ENCODE measurements around the gene GNB1L.

The GNB1L gene

DNA sequence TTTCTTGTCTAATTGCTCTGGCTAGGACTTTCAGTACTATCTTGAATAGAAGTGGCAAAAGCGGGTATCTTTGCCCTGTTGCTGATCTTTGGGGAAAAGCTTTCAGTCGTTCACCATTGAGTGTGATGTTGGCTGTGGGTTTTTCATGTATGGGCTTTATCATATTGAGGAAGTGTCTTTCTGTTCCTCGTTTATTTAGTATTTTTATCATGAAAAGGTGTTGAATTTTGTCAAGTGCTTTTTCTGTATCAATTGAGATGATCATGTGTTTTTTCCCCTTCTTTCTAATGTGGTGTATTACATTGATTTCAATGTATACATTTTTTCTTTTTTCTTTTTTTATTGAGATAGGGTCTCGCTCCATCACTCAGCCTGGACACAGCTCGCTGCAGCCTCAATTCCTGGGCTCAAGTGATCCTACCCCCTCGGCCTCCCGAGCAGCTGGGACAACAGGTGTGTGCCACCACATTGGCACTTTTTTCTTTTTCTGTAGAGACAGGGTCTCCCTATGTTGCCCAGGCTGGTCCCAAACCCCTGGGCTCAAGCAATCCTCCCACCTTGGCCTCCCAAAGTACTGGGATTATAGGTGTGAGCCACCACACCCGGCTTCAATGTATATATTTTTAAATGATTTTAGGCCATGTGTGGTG lies 5.3 kb upstream of the GNB1L start:
- DNase-seq = no peak

DNA sequence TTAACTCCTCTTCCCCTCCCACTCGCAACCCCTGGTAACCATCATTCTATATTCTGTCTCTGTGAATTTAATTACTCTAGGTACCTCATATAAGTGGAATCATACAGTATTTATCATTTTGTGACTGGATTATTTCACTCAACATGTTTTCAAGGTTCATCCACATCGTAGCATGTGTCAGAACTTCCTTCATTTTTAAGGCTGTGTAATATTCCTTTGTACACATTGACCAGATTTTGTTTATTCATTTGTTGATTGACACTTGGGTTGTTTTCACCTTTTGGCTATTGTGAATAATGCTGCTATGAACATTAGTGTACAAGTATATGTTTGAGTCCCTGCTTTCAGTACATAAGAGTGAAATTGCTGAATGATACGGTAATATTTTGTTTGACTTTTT lies 2.7 kb upstream of the GNB1L start:
- no peak for DNase-seq

DNA sequence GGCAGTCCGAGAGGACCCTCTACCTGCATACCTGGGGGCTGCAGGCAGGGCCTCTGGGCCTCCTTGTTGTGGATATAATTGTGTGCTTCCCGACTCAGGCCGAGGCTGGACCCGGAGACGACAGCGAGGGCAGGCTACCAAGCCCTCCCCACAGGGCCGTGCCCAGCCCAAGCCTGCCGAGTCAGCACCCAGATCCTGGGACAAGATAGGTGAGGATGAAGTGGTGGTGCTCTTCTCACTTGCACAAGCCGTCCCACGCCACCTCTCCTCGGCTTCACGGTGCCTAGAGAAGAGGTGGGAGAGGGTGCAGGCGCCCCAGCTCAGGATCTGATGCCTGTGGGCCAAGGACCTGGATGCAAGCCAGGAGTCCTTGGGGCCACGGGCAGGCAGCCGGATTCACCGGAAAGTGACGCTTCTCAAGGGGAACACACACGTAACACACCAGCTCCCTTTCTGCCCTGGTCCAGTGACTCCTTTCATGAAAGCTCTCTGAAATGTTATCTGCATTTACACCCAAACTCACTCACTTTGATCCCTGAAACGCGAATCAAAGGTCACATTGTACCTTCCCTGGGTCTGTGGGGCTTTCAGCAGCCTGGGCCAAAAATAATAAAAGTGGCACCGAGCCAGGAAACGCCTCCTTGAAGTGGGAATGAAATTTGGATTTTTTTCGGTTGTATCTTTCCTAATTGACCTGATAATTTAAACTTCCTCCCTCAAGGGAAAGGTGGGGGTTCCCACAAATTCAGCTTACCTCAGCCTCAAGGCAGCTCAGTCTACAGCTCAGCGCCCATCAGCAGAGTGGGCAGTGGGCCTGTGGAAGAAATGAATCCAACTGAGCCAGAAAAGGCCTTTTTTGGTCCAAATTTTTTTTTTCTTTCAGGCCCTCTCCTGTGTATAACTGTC lies 1.1 kb upstream of the GNB1L start:
- DNase-seq = peak; percentile 47

DNA sequence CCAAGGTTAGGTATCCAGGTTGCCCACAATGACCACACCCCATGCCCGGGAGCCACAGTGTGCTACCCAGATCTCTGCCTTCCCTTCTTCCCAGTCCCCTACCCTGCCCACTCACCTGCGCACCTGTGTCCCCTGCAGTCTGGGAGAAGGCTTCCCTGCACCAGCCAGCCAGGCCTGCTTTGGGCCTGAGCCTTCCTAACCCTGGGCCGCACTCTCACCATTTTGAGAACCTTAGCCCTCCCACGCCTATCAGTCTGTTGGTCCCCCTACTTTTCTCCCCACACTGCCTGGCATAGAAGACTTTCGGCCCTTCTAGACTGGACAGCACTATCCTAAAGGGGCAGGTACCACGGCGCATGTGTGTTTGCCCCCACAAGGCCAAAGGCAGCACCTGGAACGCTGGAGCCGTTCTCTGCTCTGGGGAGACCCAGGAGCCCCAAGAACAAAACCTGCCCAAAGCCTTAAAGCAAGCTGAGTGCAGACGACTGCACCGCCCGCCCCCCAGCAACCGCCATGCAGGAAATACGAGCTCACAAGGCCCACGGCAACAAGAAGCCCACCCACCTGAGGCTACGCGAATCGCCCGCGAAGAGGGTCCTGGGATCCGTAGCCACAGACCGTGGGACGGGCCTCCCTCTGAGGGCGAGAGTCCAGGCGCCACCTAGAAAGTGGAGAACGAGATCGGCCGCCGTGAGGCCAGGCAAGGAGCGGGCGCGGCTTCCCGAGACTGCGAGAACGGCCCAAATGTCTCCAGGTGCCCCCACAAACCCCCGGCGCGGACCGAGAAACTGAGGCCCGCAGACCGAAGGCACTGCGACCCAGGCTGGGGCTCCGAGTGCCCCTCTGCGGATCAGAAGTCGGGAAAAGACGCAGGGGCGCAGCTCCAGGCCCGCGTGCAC lies 546 bp downstream of the GNB1L start:
- no peak for DNase-seq

DNA sequence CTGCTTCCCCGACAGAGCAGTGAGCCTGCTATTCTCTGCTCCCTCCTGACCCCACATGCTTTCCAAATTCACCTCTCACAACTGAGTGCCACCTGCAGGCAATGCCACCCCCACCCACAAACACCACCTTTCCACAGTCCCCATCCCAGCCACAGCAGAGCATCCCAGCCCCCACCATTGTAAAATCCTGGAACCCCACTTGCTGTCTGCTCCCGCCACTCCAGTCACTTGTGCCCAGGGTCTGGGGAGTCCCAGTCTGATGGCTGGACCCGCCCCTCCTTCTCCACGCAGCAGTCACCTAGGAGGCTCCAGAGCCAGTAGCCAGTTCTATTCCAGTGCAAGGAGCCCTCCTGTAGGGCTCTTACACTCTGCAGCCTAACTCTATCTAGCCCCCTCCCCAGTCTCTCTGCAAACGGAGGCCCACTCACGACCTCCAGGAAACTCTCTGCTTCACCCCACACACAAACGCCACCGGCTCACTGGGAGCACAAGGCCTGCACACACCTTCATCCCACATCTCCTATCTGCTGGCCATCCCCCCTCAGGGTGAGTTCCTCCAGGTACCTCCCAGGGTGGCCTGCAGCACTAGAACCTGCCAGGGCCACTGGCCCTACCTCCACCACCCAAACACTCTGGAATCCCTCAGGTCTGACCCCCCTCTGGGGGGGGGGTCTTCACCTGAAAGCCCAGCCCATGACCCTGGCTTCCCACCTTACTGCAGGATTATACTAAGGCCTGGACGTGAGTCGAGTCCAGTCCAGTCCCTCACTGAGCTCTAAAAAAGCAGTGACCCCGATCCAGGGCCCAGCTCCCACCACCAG lies 1.4 kb downstream of the GNB1L start:
- no peak for DNase-seq

DNA sequence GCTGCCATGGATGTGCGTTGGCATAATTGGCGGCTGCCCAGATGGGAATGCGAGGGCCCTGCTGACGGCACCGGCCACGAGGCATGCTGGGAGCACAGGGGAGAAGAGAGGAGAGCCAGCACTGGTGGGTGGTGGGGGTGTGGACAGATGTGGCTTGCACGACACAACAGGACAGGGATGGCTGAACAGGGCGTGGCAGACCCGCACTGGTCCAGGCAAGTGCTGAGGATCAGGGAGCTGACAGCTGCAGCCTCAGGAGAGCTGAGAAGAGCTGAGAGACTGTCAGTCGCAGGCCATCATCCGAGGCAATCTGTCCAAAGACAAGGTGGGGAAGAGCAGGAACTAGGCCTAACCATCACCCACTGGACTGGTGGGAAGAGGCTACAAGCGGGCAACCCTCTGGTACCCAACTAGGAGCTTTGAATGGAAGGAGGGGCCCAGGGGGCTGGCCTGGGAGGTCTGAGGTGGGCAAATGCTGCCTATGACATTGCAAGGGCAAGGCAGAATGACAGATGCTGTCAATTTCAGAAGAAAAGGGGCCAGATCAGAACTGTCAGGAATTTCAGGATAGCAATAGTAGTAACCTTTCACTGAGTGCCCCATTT lies 2.4 kb downstream of the GNB1L start:
- no peak for DNase-seq

DNA sequence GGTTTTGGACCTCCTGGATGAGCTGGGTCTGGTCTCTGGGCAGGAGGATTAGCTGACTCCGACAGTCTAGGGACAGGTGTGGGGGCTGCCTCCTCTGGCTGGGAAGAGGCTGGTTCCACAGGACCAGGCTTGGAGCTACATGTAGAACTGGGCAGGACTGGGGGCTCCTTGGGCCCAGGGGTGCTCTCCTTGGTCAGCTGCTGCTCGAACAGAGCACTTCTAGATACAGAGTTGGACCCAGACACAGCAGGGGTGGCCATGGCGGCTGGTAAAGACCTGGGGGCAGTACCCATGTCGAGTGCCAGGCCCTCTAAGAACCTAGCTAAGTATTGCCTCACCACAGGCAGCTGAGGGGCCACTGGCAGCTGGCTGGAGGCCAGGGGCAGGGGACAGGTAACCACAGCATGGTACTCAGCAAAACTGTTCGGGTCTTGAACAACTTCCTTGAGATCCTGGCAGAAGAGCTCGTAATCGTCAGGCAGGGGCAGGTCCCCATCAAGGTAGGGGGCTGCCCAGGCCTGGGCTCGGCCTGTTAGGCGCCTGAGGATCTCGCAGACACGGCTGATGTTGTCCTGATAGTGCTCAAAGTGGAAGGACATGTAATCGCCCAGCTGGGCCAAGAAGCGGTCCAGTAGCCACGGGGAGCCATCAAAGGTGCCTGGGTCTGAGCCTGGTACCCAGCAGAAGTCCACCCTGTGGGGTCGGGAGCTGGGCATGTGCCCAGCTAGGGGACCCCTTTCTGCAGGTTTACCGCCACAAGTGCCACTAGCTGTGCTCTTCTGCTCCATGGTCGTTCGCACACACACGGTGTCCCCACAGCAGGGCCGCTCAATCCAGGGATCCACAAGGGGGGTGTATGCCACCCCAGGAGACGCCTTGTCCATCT lies 3.1 kb downstream of the GNB1L start:
- no peak for DNase-seq

DNA sequence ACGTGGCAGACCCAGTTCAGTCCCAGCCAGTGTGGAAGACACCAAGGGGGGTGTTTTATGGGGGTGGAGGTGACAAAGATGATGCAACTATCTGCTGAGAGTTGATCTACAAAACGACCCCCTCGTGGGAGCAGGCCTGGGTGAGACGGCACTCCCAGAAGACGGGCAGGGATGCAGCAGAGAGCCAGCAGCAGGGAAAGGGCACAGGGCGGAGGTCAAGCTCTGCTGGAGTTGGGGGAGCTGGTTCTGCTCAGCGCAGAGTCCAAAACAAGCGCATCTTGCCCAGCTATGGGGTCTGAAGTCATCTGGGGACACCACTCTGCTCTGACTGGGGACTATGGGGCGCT lies 3.9 kb downstream of the GNB1L start:
- no peak for DNase-seq

DNA sequence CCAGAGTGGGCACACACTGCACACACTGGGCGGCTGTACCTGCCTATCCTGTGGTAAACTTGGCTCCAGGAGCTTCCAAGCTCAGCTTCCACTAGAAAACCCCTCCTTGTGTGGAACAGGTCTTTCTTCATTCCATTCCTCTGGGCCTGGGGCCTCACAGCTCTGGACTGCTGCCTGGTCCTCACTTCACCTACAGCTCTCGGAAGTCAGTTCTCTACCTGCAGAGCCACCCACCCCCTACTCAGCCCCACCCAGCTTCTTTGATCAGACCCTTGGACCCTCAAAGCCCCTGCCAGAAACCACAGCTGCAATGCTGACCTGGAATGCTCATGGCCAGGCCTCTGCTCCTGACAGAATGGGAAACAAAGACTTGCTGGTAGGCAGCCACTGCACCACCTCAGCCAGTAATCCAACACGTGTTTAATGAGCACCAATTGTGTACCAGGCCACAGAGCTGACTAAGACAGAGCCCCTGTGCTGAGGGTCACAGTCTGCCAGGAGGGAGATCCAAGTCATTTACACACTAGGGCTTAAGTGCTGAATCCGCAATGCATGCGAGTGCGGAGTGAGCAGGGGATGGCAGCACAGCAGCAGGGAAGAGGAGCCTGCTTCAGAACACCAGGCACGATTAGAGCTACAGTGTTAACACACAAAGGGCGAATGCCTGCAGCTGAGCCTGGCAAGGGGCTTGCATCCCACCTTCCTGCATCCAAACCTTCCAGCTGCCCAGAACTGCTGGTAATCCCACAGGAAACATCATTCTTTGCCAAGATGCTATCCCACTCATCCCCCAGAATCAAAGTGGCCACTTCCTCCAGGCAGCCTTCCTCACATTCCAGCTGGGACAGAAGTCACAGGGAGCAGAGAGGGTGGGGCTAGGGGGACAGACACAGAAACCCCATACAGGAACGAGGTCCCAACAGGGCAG lies 4.6 kb downstream of the GNB1L start:
- DNase-seq = no peak

DNA sequence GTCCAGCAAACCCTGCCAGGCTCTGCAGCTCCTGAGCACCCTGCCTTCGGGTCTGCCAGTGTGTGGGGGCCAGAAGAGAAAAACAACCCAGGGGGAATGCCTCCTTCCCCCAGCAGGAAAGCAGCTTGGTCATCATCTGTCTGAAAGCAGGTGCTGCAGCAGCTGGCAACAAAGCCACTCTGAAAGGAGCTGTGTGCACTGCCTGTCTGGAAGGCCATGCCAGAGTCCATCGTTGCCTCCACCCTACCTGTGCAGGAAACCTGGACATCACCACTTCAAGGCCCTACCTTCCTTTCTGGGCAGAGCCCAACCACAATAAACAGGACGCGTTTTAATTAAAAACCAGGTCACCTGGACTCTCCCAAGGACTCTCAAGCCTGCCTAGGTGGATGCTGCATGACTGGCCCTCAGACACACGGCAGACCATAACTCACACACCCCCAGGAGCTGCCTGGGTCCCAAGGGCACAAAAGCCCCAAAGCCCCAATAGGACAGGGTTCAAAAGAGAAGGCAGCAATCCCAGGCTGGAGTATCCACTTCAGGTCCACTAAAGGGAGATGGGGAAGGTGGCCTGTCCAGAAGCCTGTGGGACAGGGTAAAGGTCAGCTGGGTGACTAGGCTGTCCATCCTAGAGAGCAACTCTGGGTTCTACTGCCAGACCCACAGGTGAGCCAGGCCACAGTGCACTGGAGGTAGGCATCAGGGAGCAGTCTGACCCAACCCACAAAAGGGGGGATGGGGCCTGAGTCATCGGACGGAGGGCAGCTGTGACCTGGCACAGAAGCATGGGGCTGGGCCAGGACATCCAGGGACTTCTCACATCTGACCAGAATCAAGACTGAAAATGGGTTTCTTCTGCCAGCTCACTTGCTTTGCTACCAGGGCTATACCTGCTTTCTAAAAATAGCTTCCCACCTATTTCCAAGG lies 6.1 kb downstream of the GNB1L start:
- DNase-seq = no peak

DNA sequence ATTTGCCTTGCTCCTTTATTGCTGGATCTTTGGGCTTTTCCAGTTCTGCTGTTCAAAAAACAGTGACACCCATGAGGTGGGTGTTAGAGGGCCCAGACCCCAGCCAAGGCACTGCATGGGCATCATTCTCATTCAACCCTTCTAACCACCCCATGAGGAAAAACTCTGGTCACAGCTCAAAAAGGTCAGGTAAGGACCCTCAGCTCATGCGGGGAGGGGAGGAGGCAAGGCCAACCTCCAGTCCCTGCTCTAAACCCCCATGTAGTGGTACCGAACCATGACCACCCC lies 7.4 kb downstream of the GNB1L start:
- no peak for DNase-seq

DNA sequence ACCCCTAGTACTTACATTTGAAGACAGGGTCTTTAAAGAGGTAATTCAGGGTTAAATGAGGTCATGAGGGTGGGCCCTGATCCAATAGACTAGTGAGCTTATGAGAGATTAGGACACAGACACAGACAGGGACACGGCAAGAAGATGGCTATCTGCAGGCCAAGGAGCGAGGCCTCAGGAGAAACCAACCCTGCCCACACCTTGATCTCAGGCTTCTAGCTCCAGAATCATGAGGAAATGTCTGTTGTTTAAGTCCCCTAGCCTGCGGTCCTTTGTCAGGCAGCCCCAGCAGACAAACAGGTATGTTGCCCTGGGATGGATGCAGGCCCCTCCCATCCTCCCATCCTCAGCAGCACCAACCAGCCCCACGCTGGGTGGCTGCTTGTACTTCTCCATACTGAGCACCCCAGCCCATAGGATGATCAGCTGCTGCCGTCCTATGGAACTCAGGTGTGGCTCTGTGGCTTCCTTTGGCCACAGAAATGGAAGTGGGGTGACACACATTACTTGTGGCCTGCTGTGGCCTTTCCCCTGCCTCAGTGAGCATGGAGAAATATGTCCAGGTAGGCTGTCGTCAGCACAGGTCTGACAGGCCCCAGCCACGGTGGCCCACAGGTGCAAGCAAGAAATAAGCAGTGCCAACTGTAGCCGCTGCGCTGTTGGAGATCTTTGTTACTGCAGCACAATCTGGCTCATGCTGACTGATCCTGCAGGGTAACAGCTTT lies 7.9 kb downstream of the GNB1L start:
- no peak for DNase-seq

DNA sequence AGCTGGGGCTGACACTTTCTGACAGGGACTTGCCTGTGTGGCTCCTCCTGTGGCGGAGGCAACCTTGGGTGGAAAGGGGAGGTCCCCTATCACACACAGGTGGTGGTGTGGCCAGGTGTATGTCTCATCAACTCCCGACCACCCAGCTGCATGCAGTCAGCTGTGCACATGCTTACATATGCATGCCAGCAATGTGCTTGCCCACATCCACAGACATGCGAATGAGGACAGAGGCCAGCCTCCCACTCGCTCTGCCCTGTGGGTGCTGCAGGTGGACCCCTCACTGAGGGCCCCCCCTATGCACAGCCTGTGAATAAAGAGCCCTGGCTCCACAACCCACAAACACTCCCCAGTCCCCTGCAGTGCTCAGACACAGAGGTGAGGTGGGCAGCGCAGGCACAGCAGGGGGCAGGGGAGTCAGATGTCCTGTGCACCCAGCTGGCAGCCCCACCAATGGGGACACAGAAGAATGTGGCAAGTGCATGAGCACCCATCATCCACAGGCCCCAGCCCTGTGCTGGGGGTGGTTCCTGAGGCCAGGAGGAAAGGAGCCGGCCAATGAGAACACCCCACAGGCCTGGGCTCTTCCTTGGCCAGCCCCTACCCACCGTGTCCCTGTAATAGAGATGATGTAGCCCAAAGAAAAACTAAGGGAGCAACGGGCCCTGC lies 9.5 kb downstream of the GNB1L start:
- DNase-seq = no peak

DNA sequence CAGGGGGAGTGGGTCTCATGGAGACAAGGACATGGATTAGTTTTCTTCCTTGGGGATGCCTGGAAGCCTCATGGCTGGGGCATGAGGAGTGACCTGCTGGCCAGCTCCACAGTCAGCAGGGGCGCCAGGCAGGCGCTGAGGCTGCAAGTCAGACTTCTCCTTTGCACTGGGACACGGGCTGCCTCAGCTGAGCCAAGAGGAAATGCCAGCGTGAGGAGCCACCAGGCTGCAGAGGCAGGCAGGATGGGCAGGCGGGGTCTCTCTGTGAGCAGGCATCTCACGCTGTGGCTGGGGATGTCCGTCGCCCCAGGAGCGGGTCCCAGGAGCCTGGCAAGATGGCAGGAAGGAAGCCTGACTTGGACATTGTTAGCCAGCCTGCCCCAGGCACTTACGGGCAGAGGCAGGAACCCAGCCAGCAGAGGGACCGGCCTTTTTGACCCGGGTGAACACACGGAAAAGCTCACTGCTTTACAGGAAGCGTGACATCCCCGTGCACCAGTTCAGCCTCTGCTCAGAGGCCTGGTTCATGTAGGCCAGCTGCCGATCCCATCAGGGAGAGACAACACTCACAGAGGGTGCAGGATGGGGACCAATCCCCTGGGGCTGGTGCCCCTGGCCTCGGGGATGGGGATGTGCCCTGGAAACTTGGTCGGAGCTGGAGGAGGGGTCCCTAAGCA lies 10.2 kb downstream of the GNB1L start:
- no peak for DNase-seq

DNA sequence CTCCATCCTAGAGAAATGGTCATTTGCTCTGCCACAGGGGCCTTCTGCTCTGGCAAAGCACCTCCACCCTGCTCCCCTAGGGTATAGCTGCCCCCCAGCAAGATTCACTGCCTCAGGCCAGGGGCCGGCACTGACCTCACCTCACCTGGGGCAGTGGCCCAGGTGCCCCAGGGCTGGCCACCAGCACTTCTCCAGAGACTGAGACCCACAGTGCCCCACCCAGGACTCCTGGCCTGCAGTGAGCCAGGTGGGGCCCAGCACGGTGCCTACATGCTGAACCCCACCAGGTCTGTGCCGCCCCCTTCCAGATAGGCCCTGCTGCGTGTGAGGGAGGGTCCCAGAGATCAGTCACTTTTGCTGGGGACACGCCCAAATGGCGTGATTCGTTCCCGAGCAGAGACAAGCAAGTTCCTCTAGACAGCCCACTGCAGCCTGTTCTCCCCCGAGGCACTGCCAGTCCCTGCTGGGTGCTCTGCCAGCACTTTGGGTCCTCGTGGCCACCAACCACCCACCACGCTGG lies 10.8 kb downstream of the GNB1L start:
- no peak for DNase-seq

DNA sequence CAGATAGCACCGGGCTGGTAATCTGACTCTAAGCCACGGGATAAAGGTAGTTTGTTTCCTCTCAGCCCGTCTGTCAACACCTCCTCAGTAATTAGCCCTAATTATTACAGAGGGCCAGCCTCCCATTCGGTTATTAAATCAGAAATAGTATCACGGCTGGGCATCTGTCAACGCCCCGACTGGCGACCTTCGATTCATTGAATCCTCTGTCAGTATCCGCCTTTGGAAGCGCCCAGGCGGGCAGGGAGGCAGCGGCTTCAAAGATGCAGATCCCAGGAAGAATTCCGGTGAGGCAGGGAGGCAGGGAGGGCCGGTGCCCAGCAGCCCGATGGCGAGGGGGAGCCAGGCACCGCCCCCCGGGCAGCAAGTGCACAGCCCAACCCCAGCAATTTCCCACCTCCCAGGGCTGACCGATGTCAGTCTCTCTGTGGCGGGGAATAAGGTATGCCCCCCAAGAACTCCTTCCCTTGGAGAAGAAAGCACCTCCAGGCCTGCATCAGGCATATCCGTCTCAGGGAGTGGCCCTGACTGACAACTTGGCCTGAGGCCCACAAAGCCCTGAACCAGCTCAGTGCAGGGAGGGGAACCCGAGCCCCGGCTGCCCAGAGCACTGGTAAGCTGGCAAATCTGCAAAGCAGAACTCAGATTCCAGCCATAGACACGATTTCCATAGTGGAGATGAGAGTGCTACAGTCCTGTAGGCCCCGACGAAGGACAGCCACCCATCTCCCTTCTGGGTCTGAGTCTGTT lies 11.4 kb downstream of the GNB1L start:
- DNase-seq = peak; percentile 12
